Esophagus muscularis mucosa (tissue), 4 donors: ENCODE measurements around the gene RPAP2.
"Not testable (repeated sequence)": the region's sequence is repeated elsewhere in the genome, so short reads cannot be mapped to it uniquely, and the experiment has no call there.

Source experiments
- CTCF ChIP-seq, 3 experiments: fragments of 200-600 bp in 2 of 3; fragments of 450-650 bp in 1 of 3; sonication (generic) in 2 of 3; IDR thresholded peaks; one replicate each; pipeline ENCODE4 v1.5.1; 2017 to 2019; ENCODE audit warnings: antibody characterized with exemption in 3 of 3, mild to moderate bottlenecking in 2 of 3, moderate library complexity in 1 of 3
- EP300 ChIP-seq: sonication (generic); formaldehyde crosslinking; IDR thresholded peaks from one replicate; pipeline ENCODE4 v1.6.1; 2017; ENCODE audit warnings: antibody characterized with exemption
- POLR2A ChIP-seq: fragments of 450-650 bp; IDR thresholded peaks from one replicate; pipeline ENCODE4 v1.6.1; 2017; ENCODE audit warnings: antibody characterized with exemption, moderate library complexity, mild to moderate bottlenecking, low read depth

- TF ChIP-seq POLR2A; EP300; CTCF (IDR thresholded peaks at IDR 0.05): not testable (repeated sequence)
Observed at GRCh38 chr1:92393966-92394365, 95.1 kb downstream of the RPAP2 start.
